ENCODE measurements around the gene HSD17B11. TPM values are rescaled to one million over a fixed set of nuclear protein-coding genes. Genes with fewer than 3 reads are reported as not detected.

HSD17B11 gene
- total RNA-seq, 1 experiment from 2014 or later: 47.4 TPM

GRCh38 chr4:87391576-87392054 is 627 bp upstream of the HSD17B11 start:
- intact Hi-C loops (cut with micrococcal nuclease): loop anchor here (2.0 kb wide), 1 partner anchor 31 kb away; the partner anchor contains the start of gene NUDT9
- H3K4me3 ChIP-seq (replicated peaks in 1 of 2; ENCODE audit: low read depth in 1 of 2, low read length in 2 of 2): peak overlapping the region; percentile 76 to 90
- no peak for TF ChIP-seq MAX (IDR thresholded peaks at IDR 0.05)
- TF ChIP-seq RAD21 (IDR thresholded peaks at IDR 0.05; ENCODE audit: low read depth): no peak
- no peak for TF ChIP-seq EZH2phosphoT487 (IDR thresholded peaks at IDR 0.05; ENCODE audit: borderline replicate concordance)
- TF ChIP-seq CBX3 (IDR thresholded peaks at IDR 0.05; ENCODE audit: low read depth): 0 out of 2 replicates have a peak, but pooled peaks have one; percentile 5
- no peak for TF ChIP-seq POLR2AphosphoS5 (IDR thresholded peaks at IDR 0.05; ENCODE audit: low read depth, low read length)
- TF ChIP-seq SP1 (IDR thresholded peaks at IDR 0.05; ENCODE audit: low read depth): no peak
- 0 out of 2 replicates have a peak, but pooled peaks have one; percentile 12 for TF ChIP-seq SRF (IDR thresholded peaks at IDR 0.05; ENCODE audit: low read depth)
- no peak for TF ChIP-seq ATF3 (IDR thresholded peaks at IDR 0.05)
- ChIA-PET CTCF (interaction anchor here (0.8 to 1.6 kb wide), 2 partner anchors 9 kb away, joined by 4 to 6 read pairs; no protein-coding TSS in a partner anchor), POLR2A (interaction anchor here (1.1 to 2.0 kb wide), 4 partner anchors 9 to 31 kb away, joined by 3 to 12 read pairs (median 6); partner anchors contain the start of gene NUDT9), RAD21 (ENCODE audit: low non-redundant PET in 1 of 2, low total read pairs in 2 of 2, uncharacterized antibody in 2 of 2, unreplicated experiment in 2 of 2) (no interaction called here)
- no peaks in the 10 kb centered on the region for H3K9me3 ChIP-seq (ENCODE audit: control insufficient read depth in 1 of 2, insufficient read depth in 1 of 2, low read depth in 1 of 2, low read length in 2 of 2)
- BruUV-seq (replicated peaks): TSS peak; percentile 70
- peak overlapping the region; percentile 68 for H3K4me2 ChIP-seq (ENCODE audit: low read length)
- peak overlapping the region; percentile 92 for H2AFZ ChIP-seq (ENCODE audit: low read depth, low read length, poor library complexity, severe bottlenecking)
- DNase-seq (ENCODE audit: low read depth, low spot score) (no peak), ATAC-seq (peak; percentile 37; the same call in 1 of the 2 replicates)
- H3K36me3 ChIP-seq (ENCODE audit: control insufficient read depth in 1 of 2, insufficient read depth in 2 of 2, low read length in 2 of 2): no peaks in the 10 kb centered on the region
- H3K9me2 ChIP-seq (ENCODE audit: insufficient read depth): no peaks in the 10 kb centered on the region
- peak overlapping the region; percentile 70 for H3K27ac ChIP-seq (ENCODE audit: low read depth, low read length)
- no peaks in the 10 kb centered on the region for H4K20me1 ChIP-seq (ENCODE audit: insufficient read depth)
- no peaks in the 10 kb centered on the region for H3K27me3 ChIP-seq (ENCODE audit: insufficient read depth, low read length)
- H3K4me1 ChIP-seq (ENCODE audit: control insufficient read depth in 1 of 2, insufficient read depth in 2 of 2, low read length in 2 of 2): peaks cover 0 to 11% of the 10 kb centered on the region in 2 experiments; a peak in 1 of 4 replicates
- peak overlapping the region; percentile 81 for H3K9ac ChIP-seq (ENCODE audit: low read length)
- H3K79me2 ChIP-seq (ENCODE audit: insufficient read depth, low read length): peaks cover 44% of the 10 kb centered on the region

GRCh38 chr4:87390551-87390890 is 467 bp downstream of the HSD17B11 start:
- Histone ChIP-seq H3K36me3 (ENCODE audit: control insufficient read depth in 1 of 2, insufficient read depth in 2 of 2, low read length in 2 of 2) (no peaks in the 10 kb centered on the region), H3K9me2 (ENCODE audit: insufficient read depth) (no peaks in the 10 kb centered on the region), H4K20me1 (ENCODE audit: insufficient read depth) (no peaks in the 10 kb centered on the region), H3K9me3 (ENCODE audit: control insufficient read depth in 1 of 2, insufficient read depth in 1 of 2, low read depth in 1 of 2, low read length in 2 of 2) (no peaks in the 10 kb centered on the region), H3K79me2 (ENCODE audit: insufficient read depth, low read length) (peaks cover 54% of the 10 kb centered on the region), H3K9ac (ENCODE audit: low read length) (peak overlapping the region; percentile 81), H3K4me2 (ENCODE audit: low read length) (peak overlapping the region; percentile 68), H2AFZ (ENCODE audit: low read depth, low read length, poor library complexity, severe bottlenecking) (peak overlapping the region; percentile 92), H3K4me1 (ENCODE audit: control insufficient read depth in 1 of 2, insufficient read depth in 2 of 2, low read length in 2 of 2) (peaks cover 0 to 11% of the 10 kb centered on the region in 2 experiments; a peak in 1 of 4 replicates), H3K27ac (ENCODE audit: low read depth, low read length) (peak overlapping the region; percentile 70), H3K27me3 (ENCODE audit: insufficient read depth, low read length) (no peaks in the 10 kb centered on the region), H3K4me3 (replicated peaks in 1 of 2; ENCODE audit: low read depth in 1 of 2, low read length in 2 of 2) (peak overlapping the region; percentile 76 to 90)
- intact Hi-C loops (cut with micrococcal nuclease): loop anchor here (2.0 kb wide), 1 partner anchor 32 kb away; the partner anchor contains the start of gene NUDT9
- DNase-seq (ENCODE audit: low read depth, low spot score): no peak
- ATAC-seq: no peak
- POLR2A ChIA-PET: interaction anchor here (0.8 to 2.0 kb wide), 7 partner anchors 8 to 32 kb away, joined by 3 to 12 read pairs (median 5); partner anchors contain the start of gene NUDT9
- RAD21 ChIA-PET (ENCODE audit: low non-redundant PET in 1 of 2, low total read pairs in 2 of 2, uncharacterized antibody in 2 of 2, unreplicated experiment in 2 of 2): interaction anchor here (0.6 kb wide), 2 partner anchors 75 to 493 kb away, joined by 3 to 6 read pairs; no protein-coding TSS in a partner anchor
- TSS peak; percentile 85 for BruUV-seq (replicated peaks)
- CTCF ChIA-PET: interaction anchor here (0.8 to 1.6 kb wide), 2 partner anchors 8 to 10 kb away, joined by 4 to 6 read pairs; no protein-coding TSS in a partner anchor
- TF ChIP-seq MAX (IDR thresholded peaks at IDR 0.05) (no peak), EZH2 (IDR thresholded peaks at IDR 0.05) (no peak), JUND (IDR thresholded peaks at IDR 0.05) (no peak), ATF3 (IDR thresholded peaks at IDR 0.05) (no peak), SRF (IDR thresholded peaks at IDR 0.05; ENCODE audit: low read depth) (no peak), RAD21 (IDR thresholded peaks at IDR 0.05; ENCODE audit: low read depth) (no peak), TCF7L2 (IDR thresholded peaks at IDR 0.05; ENCODE audit: borderline replicate concordance, extremely low read depth, insufficient read depth, insufficient read length) (no peak), ZFX (IDR thresholded peaks at IDR 0.05) (no peak), ZNF274 (IDR thresholded peaks at IDR 0.05; ENCODE audit: low read depth, low read length) (no peak), ZBTB33 (IDR thresholded peaks at IDR 0.05; ENCODE audit: extremely low read depth, insufficient replicate concordance, low read length) (no peak), CEBPB (IDR thresholded peaks at IDR 0.05; ENCODE audit: low read depth) (no peak), EZH2phosphoT487 (IDR thresholded peaks at IDR 0.05; ENCODE audit: borderline replicate concordance) (no peak), CBX3 (IDR thresholded peaks at IDR 0.05; ENCODE audit: low read depth) (no peak)
